ENCODE data around the gene SUCLG2.

SUCLG2 gene

DNA sequence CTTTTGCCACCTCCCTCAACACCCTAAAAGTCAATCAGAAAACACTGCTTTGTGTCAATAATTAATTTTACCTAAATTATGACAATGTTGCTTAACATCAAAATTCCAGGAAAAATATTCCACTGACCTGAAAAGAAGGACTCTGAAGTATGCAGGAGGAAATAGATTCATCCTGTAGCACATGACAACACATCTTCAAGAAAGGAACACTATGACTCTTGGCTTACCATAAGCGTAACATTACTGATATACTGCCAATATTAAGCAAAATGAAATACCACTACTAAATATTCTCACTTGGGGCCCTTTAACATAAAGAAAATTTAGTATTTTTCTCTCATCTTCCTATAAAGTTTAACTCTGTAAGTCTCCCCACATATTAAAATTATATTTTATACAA is 9.6 kb downstream of the SUCLG2 start:
- no peak overlapping the region for H3K4me3 Mint-ChIP-seq
- peaks cover 4% of the 10 kb centered on the region for H3K36me3 Mint-ChIP-seq (ENCODE audit: insufficient read depth)
- no peaks in the 10 kb centered on the region for H3K9me3 Mint-ChIP-seq
- H3K27me3 Mint-ChIP-seq, result no peaks in the 10 kb centered on the region
- no peak overlapping the region for H3K27ac Mint-ChIP-seq
- no peak for DNase-seq
- H3K4me1 Mint-ChIP-seq (ENCODE audit: low read depth in 2 of 2), result peaks cover 40 to 63% of the 10 kb centered on the region in 2 donors
- ATAC-seq (replicated peaks), result no peak

DNA sequence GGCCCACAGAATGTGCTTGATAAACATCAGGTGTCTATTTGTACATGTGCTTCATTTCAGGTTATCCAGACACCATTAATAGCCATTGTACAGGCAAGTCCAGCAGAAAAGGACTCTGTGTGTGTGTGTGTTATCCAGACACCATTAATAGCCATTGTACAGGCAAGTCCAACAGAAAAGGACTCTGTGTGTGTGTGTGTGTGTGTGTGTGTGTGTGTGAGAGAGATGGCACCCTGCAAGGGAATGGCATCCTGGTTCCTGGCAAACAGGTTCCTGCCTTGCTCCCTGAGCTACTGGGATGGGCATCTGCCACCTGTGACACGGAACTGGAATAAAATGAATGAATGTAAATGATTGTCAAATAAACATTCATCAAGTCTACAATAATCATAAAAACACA is 11.7 kb downstream of the SUCLG2 start:
- Mint-ChIP-seq H3K27ac (no peak overlapping the region), H3K4me3 (no peak overlapping the region), H3K27me3 (no peaks in the 10 kb centered on the region), H3K36me3 (ENCODE audit: insufficient read depth) (peaks cover 3% of the 10 kb centered on the region), H3K4me1 (ENCODE audit: low read depth in 2 of 2) (peaks cover 33 to 64% of the 10 kb centered on the region in 2 donors), H3K9me3 (no peaks in the 10 kb centered on the region)
- no peak for ATAC-seq (replicated peaks)
- DNase-seq, result no peak

DNA sequence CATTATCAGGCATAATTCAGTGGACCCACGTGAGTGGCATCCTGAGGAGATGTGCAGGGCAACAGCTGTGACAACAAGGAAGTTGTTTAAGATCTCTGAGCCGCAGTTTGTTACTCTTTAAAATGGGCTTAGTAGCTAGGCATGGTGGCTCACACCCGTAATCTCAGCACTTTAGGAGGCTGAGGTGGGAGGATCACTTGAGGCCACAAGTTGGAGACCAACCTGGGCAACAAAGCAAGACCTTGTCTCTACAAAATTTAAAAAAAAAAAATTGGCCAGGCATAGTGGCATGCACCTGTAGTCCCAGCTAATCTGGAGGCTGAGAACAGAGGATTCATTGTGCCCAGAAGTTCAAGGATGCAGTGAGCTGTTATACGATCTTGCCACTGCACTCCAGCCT is 12.2 kb downstream of the SUCLG2 start:
- no peak overlapping the region for H3K27ac Mint-ChIP-seq
- DNase-seq (no peak), ATAC-seq (replicated peaks) (no peak)
- no peak overlapping the region for H3K4me3 Mint-ChIP-seq
- peaks cover 4% of the 10 kb centered on the region for H3K36me3 Mint-ChIP-seq (ENCODE audit: insufficient read depth)
- no peaks in the 10 kb centered on the region for H3K27me3 Mint-ChIP-seq
- peaks cover 33 to 66% of the 10 kb centered on the region in 2 donors for H3K4me1 Mint-ChIP-seq (ENCODE audit: low read depth in 2 of 2)
- H3K9me3 Mint-ChIP-seq, result no peaks in the 10 kb centered on the region

DNA sequence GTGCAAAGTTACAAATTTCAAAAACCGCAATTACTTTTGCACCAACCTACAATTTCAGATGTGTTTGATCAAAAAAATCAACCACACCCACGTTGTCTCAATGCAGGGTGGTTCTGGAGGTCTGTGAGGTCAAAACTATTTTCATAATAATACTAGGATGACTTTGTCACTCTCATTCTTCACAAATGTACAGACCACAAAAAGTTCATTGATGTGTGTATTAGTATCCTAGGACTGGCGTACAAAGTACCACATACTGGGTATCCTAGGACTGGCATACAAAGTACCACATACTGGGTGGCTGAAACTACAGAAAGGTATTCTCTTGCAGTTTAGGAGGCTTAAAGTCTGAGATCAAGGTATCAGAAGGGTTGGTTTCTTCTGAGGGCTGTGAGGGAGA is 13.0 kb downstream of the SUCLG2 start:
- peaks cover 10% of the 10 kb centered on the region for H3K36me3 Mint-ChIP-seq (ENCODE audit: insufficient read depth)
- no peak overlapping the region for H3K27ac Mint-ChIP-seq
- DNase-seq, result no peak
- peaks cover 30 to 62% of the 10 kb centered on the region in 2 donors for H3K4me1 Mint-ChIP-seq (ENCODE audit: low read depth in 2 of 2)
- no peaks in the 10 kb centered on the region for H3K9me3 Mint-ChIP-seq
- H3K4me3 Mint-ChIP-seq, result no peak overlapping the region
- no peak for ATAC-seq (replicated peaks)
- no peaks in the 10 kb centered on the region for H3K27me3 Mint-ChIP-seq

DNA sequence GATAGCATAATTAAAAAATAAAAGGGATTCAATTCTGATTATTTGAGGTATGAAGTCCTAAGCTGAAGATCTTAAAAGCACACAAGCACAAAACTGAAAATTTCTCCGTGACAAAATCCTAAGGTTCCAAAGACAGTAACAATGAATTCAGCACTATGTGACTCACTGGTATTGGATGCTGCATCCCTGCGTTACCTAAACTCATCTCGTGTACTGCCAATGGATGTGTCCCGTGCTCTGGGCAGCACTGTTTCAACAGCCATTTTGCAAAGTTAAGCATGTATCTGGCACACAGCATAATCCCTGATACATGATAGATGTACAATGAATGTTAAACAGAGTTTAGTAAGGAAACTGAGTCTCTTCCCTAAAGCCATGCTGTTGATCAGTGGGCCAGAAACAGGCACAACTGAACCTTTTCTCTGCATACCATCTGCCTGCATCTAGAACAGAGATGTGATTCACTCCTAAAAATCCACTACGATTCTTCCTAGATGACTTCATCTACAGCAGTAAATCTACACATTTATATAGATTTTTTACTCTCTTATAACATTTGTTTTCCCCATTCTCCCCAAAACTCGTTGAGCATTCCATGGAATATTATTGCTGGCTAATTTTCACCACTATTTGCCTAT is 14.3 kb downstream of the SUCLG2 start:
- ATAC-seq (replicated peaks), result no peak
- H3K36me3 Mint-ChIP-seq (ENCODE audit: insufficient read depth), result peaks cover 20% of the 10 kb centered on the region
- DNase-seq, result no peak

DNA sequence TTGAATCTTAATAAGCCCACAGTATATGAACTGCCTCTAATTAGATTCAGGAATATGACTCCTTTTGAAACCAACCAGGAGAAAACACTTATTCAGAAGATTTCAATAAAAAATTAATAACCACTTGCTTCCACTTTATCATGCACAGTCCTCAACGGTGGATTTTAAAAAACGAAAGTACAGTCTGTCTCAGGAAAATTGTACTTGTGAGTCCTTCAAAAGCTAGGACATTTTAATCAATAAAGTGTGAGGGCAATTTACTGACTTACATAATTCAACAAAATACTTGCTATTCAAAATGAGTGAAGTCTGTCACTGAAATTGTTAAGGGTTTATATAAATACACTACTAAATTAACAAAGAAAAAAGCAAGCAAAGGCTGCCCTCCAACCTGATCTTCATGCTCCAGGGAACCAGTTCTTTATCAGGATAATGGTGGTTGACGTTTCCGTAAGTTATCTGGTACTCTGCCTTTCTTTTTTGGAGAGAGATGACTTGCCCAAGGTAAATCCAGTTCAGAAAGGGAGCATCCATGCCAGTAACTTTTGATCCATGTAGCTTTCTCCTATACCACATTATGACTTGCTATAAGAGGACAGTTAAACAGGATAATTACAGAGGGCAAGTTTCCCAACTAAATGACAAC is 17.0 kb downstream of the SUCLG2 start:
- Mint-ChIP-seq H3K9me3 (no peaks in the 10 kb centered on the region), H3K27me3 (no peaks in the 10 kb centered on the region), H3K36me3 (ENCODE audit: insufficient read depth) (peaks cover 20% of the 10 kb centered on the region), H3K4me3 (no peak overlapping the region), H3K27ac (no peak overlapping the region), H3K4me1 (ENCODE audit: low read depth in 2 of 2) (peaks cover 27 to 54% of the 10 kb centered on the region in 2 donors)
- no peak for ATAC-seq (replicated peaks)
- DNase-seq, result no peak

More for the DNA sequence above, 14.3 kb downstream of the SUCLG2 start:
- no peaks in the 10 kb centered on the region for H3K9me3 Mint-ChIP-seq
- no peak overlapping the region for H3K4me3 Mint-ChIP-seq
- no peak overlapping the region for H3K27ac Mint-ChIP-seq
- peaks cover 29 to 63% of the 10 kb centered on the region in 2 donors for H3K4me1 Mint-ChIP-seq (ENCODE audit: low read depth in 2 of 2)
- H3K27me3 Mint-ChIP-seq, result no peaks in the 10 kb centered on the region

DNA sequence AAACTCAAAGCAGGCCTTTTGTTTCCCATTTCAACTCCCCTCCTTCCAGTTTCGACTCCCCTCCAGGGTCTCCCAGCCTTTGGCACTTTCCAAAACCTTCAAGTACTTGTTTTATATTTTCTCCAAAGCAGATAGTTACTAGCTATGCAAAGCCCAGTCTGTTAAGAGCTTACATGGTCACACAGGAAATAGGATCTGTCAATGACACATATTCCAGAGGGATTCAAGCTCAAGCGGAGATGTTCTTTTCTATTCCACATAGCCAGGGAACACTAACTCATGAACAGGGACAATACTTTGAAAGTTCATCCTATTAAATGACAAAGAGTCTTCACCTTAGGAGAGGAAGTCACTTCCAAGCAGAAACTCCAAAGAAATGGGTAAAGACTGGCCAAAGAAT is 18.6 kb downstream of the SUCLG2 start:
- ATAC-seq (replicated peaks) (no peak), DNase-seq (no peak)
- H3K27ac Mint-ChIP-seq, result peak overlapping the region; percentile 26 to 69
- peaks cover 20% of the 10 kb centered on the region for H3K36me3 Mint-ChIP-seq (ENCODE audit: insufficient read depth)
- no peaks in the 10 kb centered on the region for H3K27me3 Mint-ChIP-seq
- H3K4me3 Mint-ChIP-seq, result no peak overlapping the region
- H3K9me3 Mint-ChIP-seq, result no peaks in the 10 kb centered on the region
- peaks cover 25 to 54% of the 10 kb centered on the region in 2 donors for H3K4me1 Mint-ChIP-seq (ENCODE audit: low read depth in 2 of 2)

DNA sequence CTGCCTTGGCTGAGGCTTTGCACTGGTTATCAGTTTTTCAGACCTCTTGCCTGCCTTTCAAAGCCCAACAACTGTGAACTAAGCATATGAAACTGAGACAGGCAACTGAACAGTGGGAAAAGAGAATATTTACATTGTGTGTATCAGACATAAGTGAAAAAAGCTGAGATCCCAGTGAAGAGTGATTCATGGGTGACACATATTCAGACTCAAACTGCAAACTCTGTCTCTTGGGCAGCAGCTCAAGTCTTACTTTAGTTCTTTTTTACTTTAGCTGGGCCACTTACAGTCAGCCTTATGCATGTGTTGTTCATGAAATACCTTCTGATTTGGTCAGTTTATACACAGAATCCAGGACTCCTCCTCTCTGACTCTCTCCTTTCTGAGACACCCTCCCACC is 19.2 kb downstream of the SUCLG2 start:
- peak overlapping the region; percentile 26 to 69 for H3K27ac Mint-ChIP-seq
- H3K4me3 Mint-ChIP-seq, result no peak overlapping the region
- H3K9me3 Mint-ChIP-seq, result no peaks in the 10 kb centered on the region
- ATAC-seq (replicated peaks), result no peak
- peaks cover 20% of the 10 kb centered on the region for H3K36me3 Mint-ChIP-seq (ENCODE audit: insufficient read depth)
- H3K27me3 Mint-ChIP-seq, result no peaks in the 10 kb centered on the region
- no peak for DNase-seq
- H3K4me1 Mint-ChIP-seq (ENCODE audit: low read depth in 2 of 2), result peaks cover 26 to 53% of the 10 kb centered on the region in 2 donors

DNA sequence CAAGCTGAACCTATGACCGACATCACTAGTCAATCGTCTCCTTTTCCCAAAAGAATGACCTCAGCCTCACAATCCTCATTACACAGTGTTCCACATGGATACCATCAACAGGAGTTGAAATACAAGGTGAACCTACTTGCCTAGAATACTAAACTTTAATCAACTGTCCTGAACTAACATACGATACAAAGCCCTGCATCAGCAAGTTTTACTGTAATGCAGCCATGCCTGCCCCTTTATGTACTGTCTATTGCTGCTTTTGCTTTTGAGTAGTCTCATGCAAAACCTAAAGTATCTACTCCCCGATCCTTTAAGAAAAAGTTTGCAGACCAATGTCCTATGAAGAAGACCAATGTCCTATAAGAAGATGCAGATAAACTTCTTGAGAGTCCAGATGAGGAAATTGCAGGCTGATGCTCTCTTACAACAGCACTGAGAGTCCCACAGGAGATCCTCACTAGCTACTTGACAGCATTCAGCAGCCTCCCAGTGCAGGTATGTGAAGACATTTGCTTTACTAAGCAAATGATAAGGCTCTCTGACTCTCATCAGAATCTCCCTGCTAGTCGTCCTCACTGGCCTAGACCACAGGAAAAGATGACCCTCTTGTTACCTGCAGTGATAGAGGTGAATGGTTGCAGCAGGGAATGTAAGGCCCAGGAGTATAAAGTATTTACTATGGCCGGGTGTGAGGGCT is 23.6 kb downstream of the SUCLG2 start:
- H3K4me1 Mint-ChIP-seq (ENCODE audit: low read depth in 2 of 2), result peaks cover 24 to 46% of the 10 kb centered on the region in 2 donors
- peaks cover 4% of the 10 kb centered on the region for H3K36me3 Mint-ChIP-seq (ENCODE audit: insufficient read depth)
- no peak overlapping the region for H3K4me3 Mint-ChIP-seq
- no peak overlapping the region for H3K27ac Mint-ChIP-seq
- no peaks in the 10 kb centered on the region for H3K9me3 Mint-ChIP-seq
- no peak for DNase-seq
- no peak for ATAC-seq (replicated peaks)
- no peaks in the 10 kb centered on the region for H3K27me3 Mint-ChIP-seq

DNA sequence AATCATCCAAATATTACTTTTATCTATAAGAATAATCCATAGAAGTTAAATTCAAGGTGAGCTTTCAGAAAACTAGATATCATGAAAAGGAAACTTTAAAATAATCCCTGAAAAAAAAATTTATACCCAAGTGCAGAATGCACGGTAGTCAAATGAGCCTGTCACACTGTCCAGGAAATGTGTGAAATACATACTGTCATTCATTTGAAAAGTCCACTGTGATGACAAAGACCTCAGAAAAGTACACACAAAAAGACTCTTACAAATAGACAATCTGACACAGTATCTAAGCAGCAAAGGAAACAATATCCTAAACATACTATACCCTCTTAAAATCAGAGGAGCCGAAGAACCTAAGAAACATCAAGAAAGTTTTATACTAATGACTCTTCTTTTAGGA is 29.7 kb downstream of the SUCLG2 start:
- no peak for ATAC-seq (replicated peaks)

DNA sequence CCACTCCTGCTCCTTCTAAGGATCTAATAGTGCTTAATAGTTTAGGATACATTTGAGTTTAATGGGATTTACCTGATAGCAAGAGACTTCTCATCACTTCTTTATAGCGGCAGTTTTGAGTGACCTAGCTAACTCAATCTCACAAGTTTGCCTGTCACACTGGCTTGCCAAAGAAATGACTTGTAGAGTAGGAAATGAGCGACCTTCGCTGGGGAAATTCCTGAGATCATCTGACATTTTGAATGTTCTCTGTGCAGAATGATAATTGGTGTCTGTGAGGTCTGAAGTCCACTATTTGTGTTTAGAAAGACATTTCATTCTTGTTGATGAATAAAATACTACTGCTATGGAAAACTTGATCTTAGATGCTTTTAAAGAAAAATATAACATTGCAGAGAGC is 30.3 kb downstream of the SUCLG2 start:
- H3K4me3 Mint-ChIP-seq, result no peak overlapping the region
- H3K27me3 Mint-ChIP-seq, result no peaks in the 10 kb centered on the region
- peaks cover 22 to 49% of the 10 kb centered on the region in 2 donors for H3K4me1 Mint-ChIP-seq (ENCODE audit: low read depth in 2 of 2)
- ATAC-seq (replicated peaks) (no peak), DNase-seq (no peak)
- no peaks in the 10 kb centered on the region for H3K9me3 Mint-ChIP-seq
- H3K27ac Mint-ChIP-seq, result peak overlapping the region in 1 of 2 donors; percentile 72
- peaks cover 14% of the 10 kb centered on the region for H3K36me3 Mint-ChIP-seq (ENCODE audit: insufficient read depth)

More for the DNA sequence above, 29.7 kb downstream of the SUCLG2 start:
- Mint-ChIP-seq H3K27ac (peak overlapping the region in 1 of 2 donors; percentile 72), H3K27me3 (no peaks in the 10 kb centered on the region), H3K4me1 (ENCODE audit: low read depth in 2 of 2) (peaks cover 24 to 49% of the 10 kb centered on the region in 2 donors), H3K36me3 (ENCODE audit: insufficient read depth) (peaks cover 14% of the 10 kb centered on the region), H3K4me3 (no peak overlapping the region), H3K9me3 (no peaks in the 10 kb centered on the region)
- no peak for DNase-seq

DNA sequence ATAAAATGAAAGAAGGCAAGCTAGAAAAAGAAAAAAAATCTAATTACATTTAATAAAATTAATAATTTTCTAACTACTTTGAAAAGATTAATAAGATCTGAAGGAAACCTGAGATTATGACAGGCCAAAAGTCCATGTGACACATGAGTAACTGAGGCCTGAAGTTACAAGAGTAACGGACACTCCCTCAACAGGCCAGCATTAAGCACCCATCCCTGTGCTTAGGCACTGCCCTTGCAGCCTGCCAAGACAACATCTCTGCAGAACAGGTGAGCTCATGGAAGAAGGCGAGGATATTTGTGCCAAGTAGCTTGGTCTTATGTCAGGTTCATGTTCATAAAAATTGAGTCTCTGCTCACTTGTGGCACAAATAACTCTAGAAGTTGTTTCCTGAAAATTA is 31.8 kb downstream of the SUCLG2 start:
- peaks cover 19 to 40% of the 10 kb centered on the region in 2 donors for H3K4me1 Mint-ChIP-seq (ENCODE audit: low read depth in 2 of 2)
- no peak for ATAC-seq (replicated peaks)

DNA sequence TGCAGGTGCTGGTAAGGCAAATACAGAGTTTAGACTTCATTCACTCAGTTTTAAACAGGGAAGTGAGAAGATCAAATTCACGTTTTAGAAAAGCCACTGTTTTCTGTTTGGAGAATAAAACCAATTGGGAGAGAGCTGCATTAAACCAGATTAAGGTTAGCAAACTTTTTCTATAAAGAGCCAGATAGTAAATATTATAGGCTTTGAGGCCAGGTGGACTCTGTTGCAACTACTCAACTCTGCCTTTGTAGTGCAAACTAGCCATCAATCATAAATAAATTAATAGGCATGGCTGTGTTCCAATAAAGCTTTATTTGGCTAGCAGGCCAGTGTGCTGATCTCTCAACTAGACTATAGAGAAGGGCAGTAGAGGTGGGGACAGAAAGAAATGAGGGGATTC is 33.5 kb downstream of the SUCLG2 start:
- Mint-ChIP-seq H3K27me3 (no peaks in the 10 kb centered on the region), H3K27ac (peak overlapping the region in 1 of 2 donors; percentile 15), H3K36me3 (ENCODE audit: insufficient read depth) (peaks cover 21% of the 10 kb centered on the region), H3K4me1 (ENCODE audit: low read depth in 2 of 2) (peaks cover 24 to 46% of the 10 kb centered on the region in 2 donors), H3K4me3 (no peak overlapping the region), H3K9me3 (no peaks in the 10 kb centered on the region)
- DNase-seq, result no peak
- ATAC-seq (replicated peaks), result no peak

More for the DNA sequence above, 31.8 kb downstream of the SUCLG2 start:
- Mint-ChIP-seq H3K27ac (no peak overlapping the region), H3K36me3 (ENCODE audit: insufficient read depth) (peaks cover 14% of the 10 kb centered on the region), H3K4me3 (no peak overlapping the region), H3K9me3 (no peaks in the 10 kb centered on the region), H3K27me3 (no peaks in the 10 kb centered on the region)
- no peak for DNase-seq

DNA sequence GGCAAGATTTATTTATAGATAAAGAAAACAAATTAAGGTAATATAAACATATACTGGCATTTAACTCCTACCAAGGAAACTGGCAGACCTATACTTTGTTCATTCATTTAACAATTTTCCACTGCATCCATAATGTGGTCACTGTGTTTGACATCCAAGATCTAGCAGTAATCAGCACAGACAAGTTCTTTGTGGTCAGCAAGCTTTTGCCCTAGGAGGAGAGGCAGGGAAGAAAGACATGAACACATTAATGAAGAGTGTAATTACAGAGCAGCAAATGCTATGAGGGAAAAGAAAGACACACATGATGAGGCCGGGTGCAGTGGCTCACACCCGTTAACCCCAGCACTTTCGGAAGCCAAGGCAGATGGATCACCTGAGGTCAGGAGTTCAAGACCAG is 34.4 kb downstream of the SUCLG2 start:
- no peaks in the 10 kb centered on the region for H3K27me3 Mint-ChIP-seq
- DNase-seq, result no peak
- H3K4me3 Mint-ChIP-seq, result no peak overlapping the region
- ATAC-seq (replicated peaks), result no peak
- no peak overlapping the region for H3K27ac Mint-ChIP-seq
- no peaks in the 10 kb centered on the region for H3K9me3 Mint-ChIP-seq
- peaks cover 21% of the 10 kb centered on the region for H3K36me3 Mint-ChIP-seq (ENCODE audit: insufficient read depth)
- H3K4me1 Mint-ChIP-seq (ENCODE audit: low read depth in 2 of 2), result peaks cover 22 to 46% of the 10 kb centered on the region in 2 donors

Measured in effector memory CD8-positive, alpha-beta T cell (primary cell).